Caco-2 (cell line): ENCODE results near the gene NADK. TPM values are rescaled to one million over a fixed set of nuclear protein-coding genes. Genes with fewer than 3 reads are reported as not detected.
A peak's percentile ranks its signal among the peaks of the same experiment; 100 is the strongest.

Experiments used
- BruUV-seq: library from RNA; stranded (reverse); fragments of 400-500 nt; replicated peaks from 2 replicates; lab custom pipeline; 2021; lab: Mats Ljungman, UMichigan
- CTCF ChIA-PET: fragments of 300-600 bp; sonication (Branson Sonifier 250); formaldehyde crosslinking; loops from one replicate; lab custom pipeline; 2022; ENCODE audit warnings: antibody characterized with exemption; lab: Charles Lee
- POLR2A ChIA-PET: fragments of 300-600 bp; sonication (Branson Sonifier 250); formaldehyde crosslinking; loops from one replicate; lab custom pipeline; 2022; ENCODE audit warnings: antibody characterized with exemption; lab: Charles Lee
- DNase-seq, 2 experiments: peaks; one replicate each; pipeline versions ENCODE4 v3.0.0 to v3.0.0-alpha.2; 2020 to 2022
- H3K27me3 ChIP-seq: replicated peaks from 2 replicates; pipeline ENCODE4 v1.6.0; 2011; ENCODE audit warnings: low read length; ENCODE audit not compliant: control insufficient read depth, insufficient read depth
- H3K36me3 ChIP-seq: 2 replicates; pipeline ENCODE4 v1.5.1; 2011; ENCODE audit warnings: low read length; ENCODE audit not compliant: control insufficient read depth, insufficient read depth
- H3K4me1 ChIP-seq: fragments of 250-450 bp; sonication (Bioruptor Pico); 2 replicates; pipeline ENCODE4 v1.5.1; 2020; ENCODE audit warnings: mild to moderate bottlenecking
- H3K4me3 ChIP-seq: 2 replicates; pipeline ENCODE4 v1.5.1; 2011; ENCODE audit warnings: low read depth, mild to moderate bottlenecking, control low read depth, low read length
- H3K9me3 ChIP-seq: fragments of 250-450 bp; sonication (Bioruptor Pico); 2 replicates; pipeline ENCODE4 v1.5.1; 2020; ENCODE audit warnings: mild to moderate bottlenecking, moderate library complexity
- H3K27ac Mint-ChIP-seq: one replicate; pipeline ENCODE4 v1.8.0; 2022; ENCODE audit warnings: mixed read lengths; ENCODE audit not compliant: unreplicated experiment
- H3K27me3 Mint-ChIP-seq: one replicate; pipeline ENCODE4 v1.8.0; 2022; ENCODE audit warnings: mixed read lengths; ENCODE audit not compliant: insufficient read depth, unreplicated experiment
- H3K36me3 Mint-ChIP-seq: one replicate; pipeline ENCODE4 v1.8.0; 2022; ENCODE audit warnings: mild to moderate bottlenecking, mixed read lengths; ENCODE audit not compliant: insufficient read depth, unreplicated experiment
- H3K4me1 Mint-ChIP-seq: one replicate; pipeline ENCODE4 v1.8.0; 2022; ENCODE audit warnings: low read depth, mixed read lengths; ENCODE audit not compliant: unreplicated experiment
- H3K4me3 Mint-ChIP-seq: one replicate; pipeline ENCODE4 v1.8.0; 2022; ENCODE audit warnings: mild to moderate bottlenecking, moderate library complexity, mixed read lengths; ENCODE audit not compliant: unreplicated experiment
- H3K9me3 Mint-ChIP-seq: one replicate; pipeline ENCODE4 v1.8.0; 2022; ENCODE audit warnings: mixed read lengths; ENCODE audit not compliant: unreplicated experiment
- intact Hi-C: fragments of 100-400 bp; cut with micrococcal nuclease; formaldehyde crosslinking; loops from one replicate; pipeline ENCODE4 v1.10.0; 2022; ENCODE audit not compliant: unreplicated experiment
- total RNA-seq: library from RNA; stranded (reverse); gene quantifications from 2 replicates; pipeline ENCODE4 v1.2.3, GENCODE V29; 2022
- TF ChIP-seq, protein P1 (sequence below), 2 experiments: fragments of 200-600 bp in 1 of 2; IDR thresholded peaks; 1 replicate in 1 of 2; 2 replicates in 1 of 2; pipeline versions ENCODE4 v1.5.1 to v1.8.0; 2011 to 2022; ENCODE audit warnings: antibody characterized with exemption in 1 of 2, control low read depth in 1 of 2, inconsistent platforms in 1 of 2, low read depth in 1 of 2, low read length in 1 of 2, mild to moderate bottlenecking in 1 of 2, moderate library complexity in 1 of 2; ENCODE audit not compliant: insufficient read depth in 1 of 2, severe bottlenecking in 1 of 2, unreplicated experiment in 1 of 2

The NADK gene
- total RNA-seq, 1 experiment from 2014 or later = 85.8 TPM

DNA sequence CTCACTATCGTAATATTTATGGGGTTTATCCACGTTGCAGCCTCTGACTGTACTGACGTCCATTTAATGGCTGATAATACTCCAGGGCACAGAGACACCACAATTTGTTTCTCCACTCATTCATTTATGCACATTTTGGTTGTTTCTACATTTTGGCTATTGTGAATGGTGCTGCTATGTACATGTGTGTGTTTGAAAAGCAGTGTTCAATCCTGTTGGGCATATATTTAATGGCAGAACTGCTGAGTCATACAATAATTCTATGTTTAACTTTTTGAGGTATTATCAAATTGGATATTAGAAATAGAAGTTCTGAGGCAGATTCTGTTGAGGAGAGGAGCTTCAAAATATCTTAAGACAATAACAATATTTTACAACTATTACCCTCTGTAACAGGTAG is 39.0 kb upstream of the NADK start:
- Histone ChIP-seq H3K4me1 (no peaks in the 10 kb centered on the region), H3K27me3 (no peaks in the 10 kb centered on the region), H3K36me3 (no peaks in the 10 kb centered on the region; the same call in 1 of the 2 replicates), H3K9me3 (no peaks in the 10 kb centered on the region), H3K4me3 (no peak overlapping the region)
- no peaks in the 10 kb centered on the region for H3K27me3 Mint-ChIP-seq
- POLR2A ChIA-PET = no interaction called here
- CTCF ChIA-PET = no interaction called here
- H3K4me3 Mint-ChIP-seq = no peak overlapping the region
- H3K36me3 Mint-ChIP-seq = peaks cover 71% of the 10 kb centered on the region
- no peaks in the 10 kb centered on the region for H3K9me3 Mint-ChIP-seq
- peaks cover 6% of the 10 kb centered on the region for H3K4me1 Mint-ChIP-seq
- intact Hi-C loops = no loop called here
- DNase-seq = no peak
- no TSS peak for BruUV-seq
- H3K27ac Mint-ChIP-seq = no peak overlapping the region
- TF ChIP-seq, protein P1, sequence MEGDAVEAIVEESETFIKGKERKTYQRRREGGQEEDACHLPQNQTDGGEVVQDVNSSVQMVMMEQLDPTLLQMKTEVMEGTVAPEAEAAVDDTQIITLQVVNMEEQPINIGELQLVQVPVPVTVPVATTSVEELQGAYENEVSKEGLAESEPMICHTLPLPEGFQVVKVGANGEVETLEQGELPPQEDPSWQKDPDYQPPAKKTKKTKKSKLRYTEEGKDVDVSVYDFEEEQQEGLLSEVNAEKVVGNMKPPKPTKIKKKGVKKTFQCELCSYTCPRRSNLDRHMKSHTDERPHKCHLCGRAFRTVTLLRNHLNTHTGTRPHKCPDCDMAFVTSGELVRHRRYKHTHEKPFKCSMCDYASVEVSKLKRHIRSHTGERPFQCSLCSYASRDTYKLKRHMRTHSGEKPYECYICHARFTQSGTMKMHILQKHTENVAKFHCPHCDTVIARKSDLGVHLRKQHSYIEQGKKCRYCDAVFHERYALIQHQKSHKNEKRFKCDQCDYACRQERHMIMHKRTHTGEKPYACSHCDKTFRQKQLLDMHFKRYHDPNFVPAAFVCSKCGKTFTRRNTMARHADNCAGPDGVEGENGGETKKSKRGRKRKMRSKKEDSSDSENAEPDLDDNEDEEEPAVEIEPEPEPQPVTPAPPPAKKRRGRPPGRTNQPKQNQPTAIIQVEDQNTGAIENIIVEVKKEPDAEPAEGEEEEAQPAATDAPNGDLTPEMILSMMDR (IDR thresholded peaks at IDR 0.05; ENCODE audit: insufficient read depth in 1 of 2, low read depth in 1 of 2, low read length in 1 of 2, severe bottlenecking in 1 of 2, unreplicated experiment in 1 of 2) = no peak

DNA sequence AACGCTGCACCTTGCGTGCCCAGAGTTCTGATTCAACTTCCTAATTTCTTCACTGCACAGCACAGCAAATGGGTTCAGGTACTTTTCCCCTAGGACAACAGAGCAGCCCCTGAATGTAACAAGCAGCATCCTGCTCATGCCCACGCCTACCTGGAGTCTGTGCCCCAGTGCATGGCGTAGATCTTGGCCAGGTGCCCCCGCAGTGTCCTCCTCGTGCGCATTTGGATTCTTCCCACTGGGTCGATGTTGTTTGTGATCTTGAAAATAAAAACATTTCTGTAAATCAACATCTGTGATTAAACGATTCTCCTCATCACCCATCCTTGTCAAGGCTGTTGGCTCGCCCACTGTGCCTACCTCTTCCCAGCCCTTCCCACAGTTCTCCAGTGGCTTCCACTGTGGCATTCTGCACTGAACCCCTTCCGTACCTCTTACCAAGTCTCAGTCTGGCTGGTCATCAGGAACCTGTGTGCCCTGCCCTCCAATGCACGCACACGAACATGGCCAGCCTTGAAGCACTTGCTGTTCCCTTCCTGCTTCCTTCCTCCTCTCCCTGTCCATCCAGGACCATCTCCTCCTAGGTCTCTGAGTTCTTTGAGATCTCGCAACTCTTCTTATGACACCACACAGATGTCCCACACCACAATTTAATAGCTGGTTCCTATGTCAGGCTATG is 37.5 kb upstream of the NADK start:
- H3K4me3 ChIP-seq = no peak overlapping the region
- peaks cover 6% of the 10 kb centered on the region for H3K4me1 Mint-ChIP-seq
- TF ChIP-seq, protein P1 (IDR thresholded peaks at IDR 0.05; ENCODE audit: insufficient read depth in 1 of 2, low read depth in 1 of 2, low read length in 1 of 2, severe bottlenecking in 1 of 2, unreplicated experiment in 1 of 2) = no peak
- no peaks in the 10 kb centered on the region for H3K27me3 ChIP-seq
- intact Hi-C loops = no loop called here
- no peaks in the 10 kb centered on the region for H3K4me1 ChIP-seq
- no peaks in the 10 kb centered on the region for H3K27me3 Mint-ChIP-seq
- ChIA-PET CTCF (no interaction called here), POLR2A (no interaction called here)
- peaks cover 72% of the 10 kb centered on the region for H3K36me3 Mint-ChIP-seq
- no peaks in the 10 kb centered on the region for H3K9me3 ChIP-seq
- BruUV-seq = no TSS peak
- H3K27ac Mint-ChIP-seq = peak overlapping the region; percentile 63
- H3K9me3 Mint-ChIP-seq = no peaks in the 10 kb centered on the region
- DNase-seq = no peak
- H3K4me3 Mint-ChIP-seq = no peak overlapping the region
- no peaks in the 10 kb centered on the region; the same call in 1 of the 2 replicates for H3K36me3 ChIP-seq

DNA sequence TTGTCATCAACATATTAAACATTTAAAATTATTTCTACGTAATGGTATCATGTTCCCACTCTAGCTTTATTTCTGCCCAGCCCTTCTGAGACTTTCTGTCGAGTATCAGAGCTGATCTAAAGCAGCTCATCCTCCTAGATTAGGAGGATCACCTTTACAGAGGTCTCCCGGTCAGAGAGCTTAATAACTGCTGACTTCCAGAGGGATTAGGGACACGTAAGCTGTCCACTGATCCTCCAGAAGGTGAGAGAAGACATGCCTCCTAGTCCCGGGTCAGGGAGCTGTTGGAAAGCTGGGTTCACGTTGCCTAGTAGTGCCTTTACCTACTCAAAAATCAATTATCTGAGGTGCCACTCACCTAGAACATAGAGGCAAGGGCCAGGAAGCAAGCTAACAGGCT is 31.2 kb upstream of the NADK start:
- Mint-ChIP-seq H3K4me1 (no peaks in the 10 kb centered on the region), H3K27me3 (no peaks in the 10 kb centered on the region), H3K4me3 (no peak overlapping the region), H3K36me3 (peaks cover 68% of the 10 kb centered on the region), H3K27ac (no peak overlapping the region), H3K9me3 (no peaks in the 10 kb centered on the region)
- Histone ChIP-seq H3K9me3 (no peaks in the 10 kb centered on the region), H3K4me3 (no peak overlapping the region), H3K36me3 (no peaks in the 10 kb centered on the region), H3K27me3 (no peaks in the 10 kb centered on the region), H3K4me1 (no peaks in the 10 kb centered on the region)
- TF ChIP-seq, protein P1 (IDR thresholded peaks at IDR 0.05; ENCODE audit: insufficient read depth in 1 of 2, low read depth in 1 of 2, low read length in 1 of 2, severe bottlenecking in 1 of 2, unreplicated experiment in 1 of 2) = no peak
- BruUV-seq = no TSS peak
- ChIA-PET CTCF (no interaction called here), POLR2A (interaction anchor here (1.0 kb wide), 1 partner anchor 196 kb away, joined by 5 read pairs; no protein-coding TSS in a partner anchor)
- no peak for DNase-seq
- intact Hi-C loops = no loop called here
